H1 (cell line): ENCODE results near the gene YPEL2.

Experiments
- BRCA1 ChIP-seq: IDR thresholded peaks from 2 replicates; pipeline ENCODE4 v1.6.1; 2012; ENCODE audit warnings: low read depth, low read length, improper control_type of control experiment
- CEBPB ChIP-seq: IDR thresholded peaks from 2 replicates; pipeline ENCODE4 v1.6.1; 2012; ENCODE audit warnings: low read depth, low read length
- CHD1 ChIP-seq: IDR thresholded peaks from 2 replicates; pipeline ENCODE4 v1.6.1; 2012; ENCODE audit warnings: low read depth, low read length, improper control_type of control experiment
- CREB1 ChIP-seq: IDR thresholded peaks from 2 replicates; pipeline ENCODE4 v1.6.1; 2012; ENCODE audit warnings: inconsistent platforms
- CTCF ChIP-seq, 3 experiments: IDR thresholded peaks; 1 replicate in 2 of 3; 2 replicates in 1 of 3; pipeline versions ENCODE4 v1.5.1 to v1.6.1; 2011; ENCODE audit warnings: low read length in 3 of 3, mild to moderate bottlenecking in 3 of 3, inconsistent platforms in 2 of 3, low read depth in 1 of 3, moderate library complexity in 1 of 3; ENCODE audit not compliant: insufficient read depth in 1 of 3; ENCODE audit errors: control extremely low read depth in 1 of 3
- EZH2 ChIP-seq: fragments of 200-600 bp; sonication (generic); IDR thresholded peaks from 2 replicates; pipeline ENCODE4 v1.7.1; 2012; ENCODE audit warnings: low read depth, mild to moderate bottlenecking, moderate library complexity, low read length, inconsistent platforms; ENCODE audit not compliant: severe bottlenecking
- JUND ChIP-seq: IDR thresholded peaks from 2 replicates; pipeline ENCODE4 v1.6.1; 2011; ENCODE audit warnings: mild to moderate bottlenecking, improper control_type of control experiment, low read length
- POLR2A ChIP-seq, 2 experiments: IDR thresholded peaks; 1 replicate in 1 of 2; 2 replicates in 1 of 2; pipeline ENCODE4 v1.6.1; 2011; ENCODE audit warnings: low read depth in 2 of 2, low read length in 2 of 2, mild to moderate bottlenecking in 2 of 2; ENCODE audit errors: control extremely low read depth in 1 of 2
- RNF2 ChIP-seq: fragments of 200-900, 300-1000 bp; sonication (generic); IDR thresholded peaks from 2 replicates; pipeline ENCODE4 v1.7.1; 2016; ENCODE audit warnings: borderline replicate concordance, low read depth, mild to moderate bottlenecking, antibody characterized with exemption, low read length; ENCODE audit not compliant: poor library complexity, severe bottlenecking; ENCODE audit errors: missing control alignments
- SIN3A ChIP-seq, 2 experiments: IDR thresholded peaks in 1 of 2; conservative IDR thresholded peaks in 1 of 2; 2 replicates each; pipeline ENCODE4 v1.6.1; 2011 to 2012; ENCODE audit warnings: low read length in 2 of 2, improper control_type of control experiment in 1 of 2, low read depth in 1 of 2, mild to moderate bottlenecking in 1 of 2
- SIX5 ChIP-seq: IDR thresholded peaks from 2 replicates; pipeline ENCODE4 v1.6.1; 2011; ENCODE audit warnings: mild to moderate bottlenecking, low read depth, low read length

- TF ChIP-seq JUND (no peak), CHD1 (no peak), CTCF (IDR thresholded peaks at IDR 0.05; ENCODE audit: control extremely low read depth in 1 of 3, insufficient read depth in 1 of 3, low read depth in 1 of 3, low read length in 3 of 3) (no peak), CEBPB (no peak), SIN3A (conservative IDR thresholded peaks at IDR 0.05 in 1 of 2, IDR thresholded peaks at IDR 0.05 in 1 of 2; ENCODE audit: low read depth in 1 of 2, low read length in 2 of 2) (no peak), CREB1 (no peak), RNF2 (no peak), POLR2A (IDR thresholded peaks at IDR 0.05; ENCODE audit: control extremely low read depth in 1 of 2, low read depth in 2 of 2, low read length in 2 of 2) (no peak), SIX5 (no peak), EZH2 (no peak), BRCA1 (no peak)
These were observed 30.7 kb downstream of the YPEL2 start for GRCh38 chr17:59361916-59362810.
